Loucy (cell line): ENCODE data around the gene PARVG.

Experiments used
- EZH2phosphoT487 ChIP-seq: fragments of 200-600 bp; IDR thresholded peaks from 2 replicates; pipeline ENCODE4 v1.6.1; 2018; ENCODE audit warnings: antibody characterized with exemption, mild to moderate bottlenecking, moderate library complexity, borderline replicate concordance
- TF ChIP-seq, protein P1 (sequence below): fragments of 200-600 bp; sonication (generic); conservative IDR thresholded peaks from 2 replicates; pipeline ENCODE4 v1.5.1; 2014; ENCODE audit warnings: mild to moderate bottlenecking, antibody characterized with exemption, low read length

DNA sequence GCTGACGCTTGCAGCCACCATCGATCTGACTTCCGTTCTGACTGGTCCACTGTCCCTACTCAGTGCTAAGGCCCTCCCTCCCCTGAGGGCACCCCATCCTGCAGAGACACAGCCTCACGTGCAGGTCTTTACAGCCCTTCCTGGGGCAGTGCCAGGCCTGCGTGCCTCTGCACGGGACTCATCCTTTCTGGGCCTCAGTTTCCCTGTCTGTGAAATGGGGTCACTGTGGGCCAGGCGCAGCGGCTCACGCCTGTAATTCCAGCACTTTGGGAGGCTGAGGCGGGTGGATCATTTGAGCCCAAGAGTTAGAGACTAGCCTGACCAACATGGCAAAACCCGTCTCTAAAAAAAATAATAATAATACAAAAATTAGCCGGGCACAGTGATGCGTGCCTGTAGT, 17.8 kb upstream of the PARVG start:
- TF ChIP-seq, protein P1, sequence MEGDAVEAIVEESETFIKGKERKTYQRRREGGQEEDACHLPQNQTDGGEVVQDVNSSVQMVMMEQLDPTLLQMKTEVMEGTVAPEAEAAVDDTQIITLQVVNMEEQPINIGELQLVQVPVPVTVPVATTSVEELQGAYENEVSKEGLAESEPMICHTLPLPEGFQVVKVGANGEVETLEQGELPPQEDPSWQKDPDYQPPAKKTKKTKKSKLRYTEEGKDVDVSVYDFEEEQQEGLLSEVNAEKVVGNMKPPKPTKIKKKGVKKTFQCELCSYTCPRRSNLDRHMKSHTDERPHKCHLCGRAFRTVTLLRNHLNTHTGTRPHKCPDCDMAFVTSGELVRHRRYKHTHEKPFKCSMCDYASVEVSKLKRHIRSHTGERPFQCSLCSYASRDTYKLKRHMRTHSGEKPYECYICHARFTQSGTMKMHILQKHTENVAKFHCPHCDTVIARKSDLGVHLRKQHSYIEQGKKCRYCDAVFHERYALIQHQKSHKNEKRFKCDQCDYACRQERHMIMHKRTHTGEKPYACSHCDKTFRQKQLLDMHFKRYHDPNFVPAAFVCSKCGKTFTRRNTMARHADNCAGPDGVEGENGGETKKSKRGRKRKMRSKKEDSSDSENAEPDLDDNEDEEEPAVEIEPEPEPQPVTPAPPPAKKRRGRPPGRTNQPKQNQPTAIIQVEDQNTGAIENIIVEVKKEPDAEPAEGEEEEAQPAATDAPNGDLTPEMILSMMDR: no peak
- no peak for TF ChIP-seq EZH2phosphoT487
